ENCODE measurements around the gene CLEC14A.

CLEC14A gene

DNA sequence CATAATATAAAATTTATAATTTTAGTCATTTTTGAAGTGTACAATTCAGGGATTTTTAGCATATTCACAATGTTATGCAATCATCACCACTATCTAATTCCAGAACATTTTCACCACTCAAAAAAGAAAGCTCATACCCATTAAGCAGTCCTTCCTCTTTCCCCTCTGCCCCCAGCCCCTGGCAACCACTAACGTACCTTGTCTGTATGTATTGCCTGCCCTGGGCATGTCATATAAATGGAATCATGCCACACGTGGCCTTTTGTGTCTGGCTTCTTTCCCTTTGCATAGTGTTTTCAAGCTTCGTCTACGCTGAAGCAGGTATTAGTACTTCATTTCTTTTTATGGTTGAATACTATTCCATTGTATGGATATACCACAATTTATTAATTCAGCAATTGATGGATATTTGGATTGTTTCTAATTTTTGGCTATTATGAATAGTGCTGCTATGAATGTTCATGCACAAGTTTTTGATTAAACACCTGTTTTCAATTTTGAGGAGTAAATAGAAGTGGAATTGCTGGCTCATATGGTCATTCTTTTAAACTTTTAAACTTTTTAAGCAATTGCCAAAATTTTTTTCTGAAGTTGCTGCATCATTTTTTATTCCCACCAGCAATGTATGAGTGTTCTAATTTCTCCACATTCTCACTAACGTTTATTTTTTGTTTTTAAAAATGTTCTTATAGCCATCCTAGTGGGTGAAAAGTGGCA is 49.8 kb downstream of the CLEC14A start:
- DNase-seq (ENCODE audit: low read depth in 2 of 2): no peak

DNA sequence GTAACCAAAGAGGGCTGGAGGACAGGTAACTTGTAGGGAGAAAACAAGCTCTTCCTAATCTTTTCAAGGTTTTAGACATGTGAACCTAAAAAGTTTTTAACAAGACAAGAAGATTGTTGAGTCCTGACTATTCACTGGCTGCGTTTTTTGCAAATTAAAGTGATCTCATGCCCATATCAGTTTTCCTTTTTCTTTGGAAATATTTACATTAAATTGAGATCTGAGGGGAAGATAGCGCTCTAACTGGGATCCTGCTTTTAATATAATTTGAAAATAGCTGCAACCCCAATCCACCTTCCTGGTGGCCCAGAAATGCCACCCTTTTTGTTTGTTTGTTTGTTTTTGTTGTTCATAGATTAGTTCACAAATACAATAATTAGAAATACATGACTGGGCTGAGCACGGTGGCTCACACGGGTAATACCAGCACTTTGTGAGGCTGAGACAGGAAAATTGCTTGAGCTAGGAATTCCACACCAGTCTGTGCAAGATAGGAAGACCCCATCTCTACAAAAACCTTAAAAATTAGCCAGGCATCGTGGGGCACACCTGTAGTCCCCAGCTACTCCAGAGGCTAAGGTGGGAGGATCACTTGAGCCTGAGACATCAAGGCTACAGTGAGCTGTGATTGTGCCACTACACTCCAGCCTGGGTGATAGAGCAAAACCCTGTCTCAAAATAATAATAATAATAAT is 50.6 kb downstream of the CLEC14A start:
- no peak for DNase-seq (ENCODE audit: low read depth in 2 of 2)

DNA sequence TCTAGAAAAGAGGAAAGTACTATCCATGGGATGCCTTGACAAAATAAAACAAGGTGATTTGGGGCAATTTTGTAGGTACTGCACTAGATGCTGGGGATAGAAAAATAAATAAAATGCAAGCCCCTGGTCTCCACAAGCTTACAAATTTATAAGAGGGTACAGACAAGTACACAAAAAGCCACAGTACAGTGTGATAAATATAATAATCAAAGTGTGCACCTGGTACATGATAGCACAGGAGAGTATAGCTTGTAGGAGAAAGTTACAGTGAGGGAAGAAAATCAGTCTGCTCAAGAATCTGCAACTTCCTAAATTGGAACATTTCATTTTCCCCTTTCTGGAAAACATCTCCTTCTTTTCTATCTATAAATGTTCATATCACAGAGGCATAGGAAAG is 51.2 kb downstream of the CLEC14A start:
- no peak for DNase-seq (ENCODE audit: low read depth in 2 of 2)

All from activated CD4-positive, alpha-beta T cell treated with anti-CD3 and anti-CD28 coated beads for 24 hours (primary cell).